ENCODE measurements around the gene ADARB1. TPM values are rescaled to one million over a fixed set of nuclear protein-coding genes. Genes with fewer than 3 reads are reported as not detected.
A peak's percentile ranks its signal among the peaks of the same experiment; 100 is the strongest.
"Not testable (repeated sequence)": the region's sequence is repeated elsewhere in the genome, so short reads cannot be mapped to it uniquely, and the experiment has no call there.

Gene ADARB1
- total RNA-seq, 1 donor from 2014 or later, result 25.9 TPM

DNA sequence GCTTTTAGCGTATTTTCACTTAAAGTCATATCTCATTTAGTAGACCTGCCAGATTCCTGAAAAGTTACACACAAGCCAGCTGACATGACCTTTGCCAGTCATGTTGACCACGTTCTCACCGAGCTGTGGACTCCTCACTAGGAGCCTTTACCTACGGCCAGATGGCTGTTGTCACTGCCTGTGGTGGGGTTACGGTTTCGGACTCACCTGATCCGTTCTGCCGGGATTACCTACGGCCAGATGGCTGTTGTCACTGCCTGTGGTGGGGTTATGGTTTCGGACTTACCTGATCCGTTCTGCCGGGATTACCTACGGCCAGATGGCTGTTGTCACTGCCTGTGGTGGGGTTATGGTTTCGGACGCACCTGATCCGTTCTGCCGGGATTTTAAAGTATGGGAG, 71.5 kb downstream of the ADARB1 start:
- intact Hi-C loops (cut with micrococcal nuclease); H3K36me3 Mint-ChIP-seq (ENCODE audit: low read depth); H3K4me3 Mint-ChIP-seq; H3K27me3 Mint-ChIP-seq (ENCODE audit: insufficient read depth); H3K9me3 Mint-ChIP-seq; H3K4me1 Mint-ChIP-seq (ENCODE audit: low read depth); DNase-seq (ENCODE audit: low spot score); H3K27ac Mint-ChIP-seq: not testable (repeated sequence)

DNA sequence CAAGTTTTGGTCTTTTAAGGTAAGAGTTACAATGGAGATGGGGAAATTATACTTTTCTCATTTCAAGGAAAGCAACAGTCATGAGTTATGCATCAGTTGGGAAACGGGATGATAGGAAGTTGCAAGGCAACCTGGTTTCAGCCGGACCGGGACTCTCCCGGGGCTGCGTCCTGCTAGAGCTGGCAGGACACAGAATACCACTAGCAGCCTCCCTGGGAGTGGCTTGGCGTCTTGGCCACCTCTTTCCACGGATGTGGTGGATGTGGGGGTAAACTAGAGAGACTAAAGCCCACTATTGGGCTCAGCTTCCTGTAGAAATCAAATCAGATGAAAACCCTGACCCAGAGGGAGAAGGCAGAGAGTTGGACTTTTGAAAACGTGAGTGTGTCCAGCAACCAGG, 71.9 kb downstream of the ADARB1 start:
- no peaks in the 10 kb centered on the region for H3K9me3 Mint-ChIP-seq
- no peak for DNase-seq (ENCODE audit: low spot score)
- H3K27ac Mint-ChIP-seq, result no peak overlapping the region
- H3K4me3 Mint-ChIP-seq, result no peak overlapping the region
- intact Hi-C loops (cut with micrococcal nuclease), result no loop called here
- H3K4me1 Mint-ChIP-seq (ENCODE audit: low read depth), result no peaks in the 10 kb centered on the region
- H3K36me3 Mint-ChIP-seq (ENCODE audit: low read depth), result no peaks in the 10 kb centered on the region
- no peaks in the 10 kb centered on the region for H3K27me3 Mint-ChIP-seq (ENCODE audit: insufficient read depth)

DNA sequence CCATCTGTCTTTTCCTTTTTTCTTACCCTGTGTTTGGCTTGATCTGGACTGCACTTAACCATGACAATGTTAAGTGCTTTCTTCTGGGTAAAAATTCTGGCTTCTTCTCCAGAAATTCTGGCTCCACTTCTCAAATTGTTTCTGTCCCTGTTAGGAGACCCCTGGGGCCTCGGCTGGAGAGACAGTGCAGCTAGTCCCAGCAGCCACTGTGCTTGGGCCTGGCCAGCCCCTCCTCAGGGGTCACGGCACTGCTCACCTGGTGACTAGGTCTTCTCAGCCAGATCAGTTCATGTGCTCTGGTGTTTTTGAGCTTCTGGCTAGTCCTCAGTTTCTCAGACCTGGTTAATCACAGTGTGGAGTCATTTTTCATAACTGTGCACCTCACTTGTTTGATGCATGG, 72.4 kb downstream of the ADARB1 start:
- H3K27me3 Mint-ChIP-seq (ENCODE audit: insufficient read depth), result no peaks in the 10 kb centered on the region
- H3K4me3 Mint-ChIP-seq, result no peak overlapping the region
- peaks cover 5% of the 10 kb centered on the region for H3K4me1 Mint-ChIP-seq (ENCODE audit: low read depth)
- no peak for DNase-seq (ENCODE audit: low spot score)
- no peak overlapping the region for H3K27ac Mint-ChIP-seq
- H3K9me3 Mint-ChIP-seq, result no peaks in the 10 kb centered on the region
- intact Hi-C loops (cut with micrococcal nuclease), result no loop called here
- H3K36me3 Mint-ChIP-seq (ENCODE audit: low read depth), result peaks cover 2% of the 10 kb centered on the region

DNA sequence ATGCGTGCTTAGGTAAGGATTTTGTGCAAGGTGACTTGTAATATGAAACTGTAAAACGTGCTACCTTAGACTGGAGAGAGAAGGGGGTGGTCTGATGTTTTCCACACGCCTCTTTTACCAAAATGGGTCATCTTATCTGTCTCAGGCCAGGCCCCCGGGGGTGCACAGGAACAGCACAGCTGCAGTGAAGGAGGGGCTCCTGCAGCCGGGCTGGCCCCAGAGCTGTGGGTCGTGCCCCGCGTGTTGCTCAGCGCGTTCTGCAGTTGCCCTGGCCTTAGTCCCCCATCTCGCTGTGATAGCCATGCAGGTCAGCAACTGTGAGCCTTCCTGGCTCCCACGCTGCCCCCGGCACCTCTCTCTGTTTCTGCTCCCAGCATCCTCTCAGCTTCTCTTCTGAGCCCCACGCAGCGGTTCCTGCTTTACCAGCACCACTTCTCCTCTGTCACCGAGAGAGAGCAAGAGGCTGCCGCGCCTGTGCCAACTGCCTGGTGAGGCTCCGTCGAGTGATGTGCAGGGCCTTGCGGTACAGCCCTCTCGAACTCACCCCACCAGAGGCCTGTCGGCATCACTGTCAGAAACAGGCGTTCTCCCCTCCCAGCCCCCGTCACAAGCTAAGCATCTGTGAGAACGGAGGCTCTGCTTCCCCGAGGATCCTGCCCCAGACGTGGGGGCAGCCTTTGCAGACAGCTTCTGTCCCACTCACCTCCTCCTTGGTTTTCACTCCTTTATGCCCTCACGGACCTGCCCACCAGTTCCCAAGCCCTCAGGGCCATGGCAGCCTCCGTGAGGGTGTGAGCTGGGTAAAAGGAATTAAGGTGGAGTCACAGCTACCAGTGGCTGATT, 73.3 kb downstream of the ADARB1 start:
- DNase-seq (ENCODE audit: low spot score), result no peak
- H3K27ac Mint-ChIP-seq, result no peak overlapping the region

DNA sequence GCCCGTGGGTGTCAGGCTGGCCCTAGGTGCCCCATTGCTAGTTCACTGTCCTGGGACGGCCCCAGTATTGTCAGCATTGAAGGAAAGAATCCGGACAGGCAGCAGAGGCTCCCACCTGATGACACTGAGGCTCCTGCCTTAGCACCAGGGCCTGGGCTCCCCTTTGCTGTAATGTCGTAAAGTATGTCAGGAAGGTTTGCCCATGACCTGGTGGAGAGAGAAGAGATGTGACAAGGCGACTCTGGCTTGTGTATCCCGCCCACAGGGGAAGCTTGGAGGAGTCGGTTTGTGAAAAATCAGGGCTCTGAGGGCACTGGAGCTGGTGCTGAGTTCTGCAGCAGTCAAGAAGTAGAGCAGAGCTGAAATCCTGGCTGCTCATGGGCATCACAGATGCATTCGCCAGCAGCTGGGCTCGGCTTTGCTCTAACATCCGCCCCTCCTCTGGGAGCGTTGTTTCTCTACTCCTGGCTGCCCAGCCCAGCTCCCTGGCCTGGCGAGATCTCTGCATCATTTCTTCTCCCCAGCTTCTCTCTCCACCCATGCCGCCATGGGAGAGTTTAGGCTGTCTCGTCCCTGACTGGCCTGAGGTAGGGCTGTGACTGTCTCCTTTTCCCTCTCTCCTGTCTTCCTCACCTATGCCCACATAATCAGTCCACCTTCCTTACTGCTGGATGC, 74.1 kb downstream of the ADARB1 start:
- Mint-ChIP-seq H3K9me3 (no peaks in the 10 kb centered on the region), H3K4me3 (no peak overlapping the region), H3K27ac (no peak overlapping the region), H3K27me3 (ENCODE audit: insufficient read depth) (no peaks in the 10 kb centered on the region), H3K36me3 (ENCODE audit: low read depth) (peaks cover 7% of the 10 kb centered on the region), H3K4me1 (ENCODE audit: low read depth) (peaks cover 16% of the 10 kb centered on the region)
- DNase-seq (ENCODE audit: low spot score), result no peak
- intact Hi-C loops (cut with micrococcal nuclease), result no loop called here

More for the DNA sequence above, 73.3 kb downstream of the ADARB1 start:
- Mint-ChIP-seq H3K27me3 (ENCODE audit: insufficient read depth) (no peaks in the 10 kb centered on the region), H3K36me3 (ENCODE audit: low read depth) (peaks cover 7% of the 10 kb centered on the region), H3K4me1 (ENCODE audit: low read depth) (peaks cover 14% of the 10 kb centered on the region), H3K4me3 (no peak overlapping the region), H3K9me3 (no peaks in the 10 kb centered on the region)
- intact Hi-C loops (cut with micrococcal nuclease), result no loop called here

DNA sequence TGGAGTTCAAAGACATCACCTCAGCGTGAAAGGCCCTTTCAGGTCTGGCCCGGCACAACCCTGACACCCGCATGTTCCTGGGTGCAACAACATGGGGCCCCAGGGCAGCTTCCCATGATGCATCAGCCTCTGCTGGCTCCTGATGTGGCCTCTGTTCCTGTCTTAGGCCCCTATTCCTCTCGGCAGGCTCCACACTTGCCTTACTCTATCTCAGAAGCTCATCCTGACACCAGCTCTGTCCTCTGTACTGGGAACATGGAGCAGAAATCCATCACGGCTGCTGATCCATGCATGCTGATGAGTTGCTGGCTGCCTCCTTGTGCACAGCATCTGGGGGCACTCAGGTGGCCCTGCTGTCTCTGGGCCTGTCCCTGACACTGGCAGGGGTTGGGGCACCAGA, 74.6 kb downstream of the ADARB1 start:
- intact Hi-C loops (cut with micrococcal nuclease), result no loop called here
- peaks cover 16% of the 10 kb centered on the region for H3K4me1 Mint-ChIP-seq (ENCODE audit: low read depth)
- H3K9me3 Mint-ChIP-seq, result no peaks in the 10 kb centered on the region
- H3K27me3 Mint-ChIP-seq (ENCODE audit: insufficient read depth), result no peaks in the 10 kb centered on the region
- no peak for DNase-seq (ENCODE audit: low spot score)
- no peak overlapping the region for H3K4me3 Mint-ChIP-seq
- H3K27ac Mint-ChIP-seq, result no peak overlapping the region
- peaks cover 7% of the 10 kb centered on the region for H3K36me3 Mint-ChIP-seq (ENCODE audit: low read depth)

DNA sequence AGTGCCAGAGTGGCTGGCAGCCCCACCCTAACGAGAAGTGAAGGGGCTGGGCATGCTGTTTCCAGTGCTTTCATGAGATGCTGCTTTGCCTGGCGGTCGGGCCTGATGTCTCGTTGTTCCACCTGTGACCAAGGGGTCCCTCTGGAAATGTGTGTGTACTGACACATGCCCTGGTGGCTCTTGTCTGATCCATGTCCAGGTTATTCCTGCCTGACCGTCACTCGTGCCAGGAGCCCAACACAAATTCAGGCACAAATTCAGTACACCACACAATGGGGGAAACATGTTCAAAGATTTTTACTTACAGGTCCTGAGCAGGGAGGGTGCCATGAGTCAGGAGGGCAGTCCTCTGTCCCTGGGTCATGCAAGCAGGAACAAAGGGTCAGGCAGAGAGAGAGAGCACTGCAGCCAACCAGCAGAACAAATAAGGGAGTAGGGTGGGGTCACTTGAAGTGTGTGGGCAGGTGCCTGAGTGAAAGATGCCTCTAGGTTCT, 76.3 kb downstream of the ADARB1 start:
- no peak overlapping the region for H3K27ac Mint-ChIP-seq
- peaks cover 24% of the 10 kb centered on the region for H3K4me1 Mint-ChIP-seq (ENCODE audit: low read depth)

DNA sequence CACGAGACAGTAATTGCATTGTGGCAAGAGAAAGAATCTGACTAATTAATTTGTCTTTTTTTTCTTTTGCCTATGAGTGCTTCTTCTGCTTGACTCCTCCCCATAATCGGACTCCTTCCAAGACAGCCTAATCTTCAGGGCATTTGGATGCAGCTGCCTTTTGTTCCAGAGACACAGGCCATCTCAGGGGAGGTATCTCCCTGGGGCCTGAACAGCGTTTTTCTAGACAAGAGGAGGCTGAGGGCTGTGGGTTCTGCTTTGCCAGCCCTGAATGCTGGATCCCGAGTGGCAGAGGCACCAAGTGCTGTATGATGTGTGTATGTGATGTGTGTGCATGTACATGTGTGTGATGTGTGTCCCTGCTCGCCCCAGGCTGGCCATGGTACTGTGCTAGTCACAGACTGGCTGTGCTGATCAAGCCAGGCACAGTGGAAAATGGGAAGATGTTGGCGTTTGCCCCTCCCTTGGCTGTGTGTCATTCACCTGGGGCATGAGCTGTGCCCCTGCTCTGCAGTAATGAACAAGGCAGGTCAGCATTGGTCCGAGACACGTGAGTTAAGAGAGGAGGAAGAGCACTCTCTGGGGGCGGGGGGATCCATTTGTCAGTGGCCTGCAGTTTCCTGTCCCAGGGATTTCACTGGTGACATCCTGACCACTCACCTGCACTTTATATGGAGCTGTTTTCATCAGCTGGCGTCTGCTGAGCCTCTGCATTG, 77.2 kb downstream of the ADARB1 start:
- peaks cover 24% of the 10 kb centered on the region for H3K4me1 Mint-ChIP-seq (ENCODE audit: low read depth)
- no peak overlapping the region for H3K4me3 Mint-ChIP-seq
- H3K27me3 Mint-ChIP-seq (ENCODE audit: insufficient read depth), result no peaks in the 10 kb centered on the region
- no peak for DNase-seq (ENCODE audit: low spot score)
- intact Hi-C loops (cut with micrococcal nuclease), result loop anchor here (1.0 to 2.0 kb wide), 3 partner anchors 77 to 288 kb away; partner anchors contain the start of gene POFUT2
- peaks cover 18% of the 10 kb centered on the region for H3K36me3 Mint-ChIP-seq (ENCODE audit: low read depth)
- H3K27ac Mint-ChIP-seq, result peak overlapping the region; percentile 14
- no peaks in the 10 kb centered on the region for H3K9me3 Mint-ChIP-seq

More for the DNA sequence above, 76.3 kb downstream of the ADARB1 start:
- Mint-ChIP-seq H3K9me3 (no peaks in the 10 kb centered on the region), H3K4me3 (no peak overlapping the region), H3K36me3 (ENCODE audit: low read depth) (peaks cover 10% of the 10 kb centered on the region), H3K27me3 (ENCODE audit: insufficient read depth) (no peaks in the 10 kb centered on the region)
- intact Hi-C loops (cut with micrococcal nuclease), result no loop called here
- DNase-seq (ENCODE audit: low spot score), result no peak

DNA sequence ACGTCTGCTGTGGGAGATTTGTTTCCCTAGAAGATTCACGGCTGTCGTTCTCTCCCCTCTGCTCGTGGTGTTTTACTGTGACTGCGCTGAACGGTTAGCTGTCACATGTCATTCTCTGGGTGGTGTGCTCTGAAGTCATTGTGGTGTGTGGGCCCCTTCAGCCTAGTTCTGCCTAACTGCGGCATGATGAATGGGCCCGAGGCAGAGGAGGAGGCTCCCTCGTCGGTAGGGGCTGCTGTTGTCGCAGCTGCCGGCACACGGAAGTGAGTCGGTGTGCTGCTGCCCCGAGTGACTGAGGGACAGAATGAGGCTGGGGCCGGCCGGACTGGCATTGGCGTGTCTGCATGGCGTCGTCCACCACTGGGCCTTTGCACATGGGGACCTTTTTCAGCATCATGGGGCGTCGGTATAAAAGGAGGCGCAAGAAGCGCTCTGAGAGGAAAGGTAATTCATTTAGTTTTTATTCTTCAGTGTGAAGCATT, 77.9 kb downstream of the ADARB1 start:
- peak; percentile 61 for DNase-seq (ENCODE audit: low spot score)
- peaks cover 20% of the 10 kb centered on the region for H3K36me3 Mint-ChIP-seq (ENCODE audit: low read depth)
- intact Hi-C loops (cut with micrococcal nuclease), result loop anchor here (1.0 to 2.0 kb wide), 3 partner anchors 76 to 287 kb away; partner anchors contain the start of gene POFUT2
- H3K4me1 Mint-ChIP-seq (ENCODE audit: low read depth), result peaks cover 24% of the 10 kb centered on the region
- H3K9me3 Mint-ChIP-seq, result no peaks in the 10 kb centered on the region
- peak overlapping the region; percentile 71 for H3K4me3 Mint-ChIP-seq
- peak overlapping the region; percentile 14 for H3K27ac Mint-ChIP-seq
- no peaks in the 10 kb centered on the region for H3K27me3 Mint-ChIP-seq (ENCODE audit: insufficient read depth)

DNA sequence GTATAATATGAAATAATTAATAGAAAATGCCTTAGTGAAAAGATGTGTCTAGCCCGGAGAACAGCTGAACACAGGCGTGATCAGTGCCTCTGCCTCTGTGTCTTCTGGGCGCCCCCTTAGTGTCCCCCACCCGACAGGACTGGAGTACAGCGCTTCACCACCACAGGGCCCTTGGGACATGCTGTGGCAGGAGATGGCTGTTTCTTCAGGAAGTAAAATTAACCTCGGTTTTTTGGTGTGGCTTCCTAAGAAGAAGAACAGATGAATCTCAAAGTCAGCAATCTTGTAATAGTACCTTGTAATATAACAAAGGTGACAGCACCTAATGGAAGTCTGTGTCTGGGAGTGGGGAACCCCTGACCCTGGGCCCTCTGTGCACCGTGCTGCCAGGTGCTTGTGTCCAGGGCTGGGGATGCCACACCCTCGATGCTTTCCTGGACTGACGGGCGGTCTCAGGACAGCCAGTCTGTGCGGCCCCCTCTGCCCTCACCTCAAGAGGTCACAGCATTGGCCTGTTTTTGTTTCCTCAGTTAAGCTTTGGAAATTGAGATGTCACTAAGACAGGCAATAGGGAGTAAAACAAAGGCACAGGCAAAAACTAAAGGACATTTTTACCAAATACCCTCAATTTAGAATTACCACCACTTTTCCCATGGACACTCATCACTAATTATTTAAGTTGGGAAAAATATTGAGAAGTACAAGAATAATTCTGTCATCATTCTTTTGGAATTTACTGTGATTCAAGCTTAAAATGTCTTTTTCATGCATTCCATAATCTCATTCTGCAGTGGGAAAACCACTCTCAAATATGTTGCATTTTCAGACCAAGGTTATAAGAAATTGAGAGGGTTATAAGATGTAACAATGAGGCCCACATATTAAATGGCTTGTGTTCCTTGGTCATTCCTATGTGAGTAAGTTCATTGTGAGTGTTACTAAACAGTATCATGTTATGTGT, 79.3 kb downstream of the ADARB1 start:
- H3K36me3 Mint-ChIP-seq (ENCODE audit: low read depth), result peaks cover 20% of the 10 kb centered on the region
- DNase-seq (ENCODE audit: low spot score), result no peak
- H3K27ac Mint-ChIP-seq, result no peak overlapping the region
- no peak overlapping the region for H3K4me3 Mint-ChIP-seq
- intact Hi-C loops (cut with micrococcal nuclease), result loop anchor here (2.0 kb wide), 1 partner anchor 133 kb away; the partner anchor contains the start of gene POFUT2
- no peaks in the 10 kb centered on the region for H3K9me3 Mint-ChIP-seq
- peaks cover 24% of the 10 kb centered on the region for H3K4me1 Mint-ChIP-seq (ENCODE audit: low read depth)
- no peaks in the 10 kb centered on the region for H3K27me3 Mint-ChIP-seq (ENCODE audit: insufficient read depth)

DNA sequence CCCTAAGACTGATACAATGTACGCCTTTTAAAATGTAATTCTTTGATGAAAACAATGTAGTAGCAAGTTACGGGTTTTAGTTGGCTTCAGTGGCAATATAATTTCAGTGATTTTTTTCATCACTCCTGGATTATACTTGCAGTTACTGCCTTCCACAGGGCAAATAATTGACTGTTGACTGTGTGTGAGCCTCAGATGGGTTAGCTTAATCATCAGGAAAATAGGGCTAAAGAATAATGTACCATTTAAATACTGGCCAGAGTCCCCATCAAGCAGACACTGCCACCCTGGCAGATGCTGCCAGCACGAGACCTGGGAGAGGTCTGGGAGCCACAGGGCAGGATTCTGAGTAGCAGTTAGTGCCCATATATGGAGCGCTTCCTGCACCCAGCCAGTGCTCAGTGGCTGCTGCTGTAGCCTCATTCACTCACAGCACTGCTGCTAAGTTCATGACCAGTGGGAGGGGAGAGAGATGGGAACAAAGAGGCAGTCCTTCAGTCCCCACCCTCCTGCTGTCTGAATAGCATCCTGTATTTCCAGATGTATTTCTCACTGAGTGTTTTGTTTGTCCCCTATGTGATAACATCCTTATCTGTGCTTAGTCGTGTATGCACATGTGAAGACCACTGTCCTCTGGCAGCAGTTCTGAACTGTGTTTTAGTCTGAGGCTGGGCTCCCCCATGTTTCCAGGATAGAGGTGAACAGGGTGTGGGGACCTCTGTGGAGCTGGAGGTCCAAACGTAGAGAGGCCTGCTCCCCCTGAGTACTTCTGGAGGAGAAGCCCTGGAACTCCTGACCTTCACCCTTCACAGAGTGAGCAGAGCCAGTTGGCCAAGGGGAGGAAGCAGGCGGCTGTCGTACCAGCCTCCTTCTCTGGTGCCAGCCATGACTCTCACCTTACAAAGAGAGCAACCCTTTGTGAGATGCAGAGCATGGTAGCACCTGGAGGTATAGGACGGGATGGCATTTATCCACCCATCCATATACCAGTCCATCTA, 80.4 kb downstream of the ADARB1 start:
- Mint-ChIP-seq H3K4me3 (no peak overlapping the region), H3K9me3 (no peaks in the 10 kb centered on the region), H3K4me1 (ENCODE audit: low read depth) (peaks cover 24% of the 10 kb centered on the region)

More for the DNA sequence above, 80.4 kb downstream of the ADARB1 start:
- H3K27me3 Mint-ChIP-seq (ENCODE audit: insufficient read depth), result no peaks in the 10 kb centered on the region
- no peak overlapping the region for H3K27ac Mint-ChIP-seq
- DNase-seq (ENCODE audit: low spot score), result peak; percentile 23
- peaks cover 20% of the 10 kb centered on the region for H3K36me3 Mint-ChIP-seq (ENCODE audit: low read depth)
- intact Hi-C loops (cut with micrococcal nuclease), result no loop called here

Data from activated T-helper 1 cell treated with anti-CD3 and anti-CD28 coated beads, Interleukin-12 subunit alpha, Interleukin-12 subunit beta, Interleukin-2, Interleukin-4 antibody, amounts not matched to agents 30 ng/mL and 10 ng/mL and 1 ng/mL, durations not matched to agents 14 hours and 24 hours and 36 hours (primary cell).